ENCODE measurements around the gene PIGT. TPM values are rescaled to one million over a fixed set of nuclear protein-coding genes. Genes with fewer than 3 reads are reported as not detected.
"Not testable (repeated sequence)": the region's sequence is repeated elsewhere in the genome, so short reads cannot be mapped to it uniquely, and the experiment has no call there.

Gene PIGT
- total and polyA plus RNA-seq, 8 donors: 22.6 to 137 (median 58.8) TPM

DNA sequence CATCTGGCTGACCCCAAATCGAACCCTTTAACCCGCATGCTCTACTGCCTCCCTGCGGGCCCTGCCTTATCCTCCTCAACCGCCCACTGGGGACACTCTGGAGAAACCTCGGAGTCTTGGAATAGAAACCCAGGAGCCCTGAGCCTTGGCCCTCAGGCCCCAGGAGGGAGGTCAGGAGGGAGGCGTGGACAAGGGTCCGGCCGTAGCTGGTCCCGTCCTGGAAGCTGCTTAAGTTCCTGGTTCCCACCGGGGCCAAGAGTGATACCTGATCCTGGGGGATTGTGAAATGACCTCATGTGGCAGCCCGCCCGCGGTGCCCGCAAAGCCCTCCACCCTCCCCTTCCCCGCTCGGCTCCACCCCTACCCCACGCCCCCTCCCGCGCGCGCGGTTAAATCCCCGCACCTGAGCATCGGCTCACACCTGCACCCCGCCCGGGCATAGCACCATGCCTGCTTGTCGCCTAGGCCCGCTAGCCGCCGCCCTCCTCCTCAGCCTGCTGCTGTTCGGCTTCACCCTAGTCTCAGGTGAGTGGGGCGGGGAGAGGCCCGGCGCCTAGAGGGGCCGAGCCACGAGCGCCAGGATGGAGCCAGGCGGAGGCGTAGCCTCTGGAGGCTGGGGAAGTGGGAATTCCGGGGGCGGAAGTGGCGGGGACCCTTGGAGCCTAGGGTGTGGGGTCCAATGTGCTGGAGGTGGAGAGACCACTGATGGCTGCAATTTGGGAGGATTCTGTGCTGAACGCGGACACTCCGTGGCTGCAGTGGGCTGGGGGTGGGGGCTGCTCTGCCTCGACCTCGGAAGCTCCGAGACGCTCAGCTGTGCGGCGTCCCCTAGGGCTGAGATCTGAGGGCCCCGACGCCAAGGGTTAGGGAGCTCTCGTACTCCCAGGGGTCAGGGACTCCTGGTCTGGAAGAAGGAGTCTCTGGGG, 53.7 kb downstream of the PIGT start, which contains the start of gene WFDC2:
Gene WFDC2 (plus strand): TSS at position 418 of the 926 bp plus-strand sequence. CDS start 29 bp downstream, at position 447.
- Histone ChIP-seq H3K36me3 (no peaks in the 10 kb centered on the region), H3K27ac (peak within 1 kb of the TSS; percentile 57 to 75 (median 70)), H3K9me3 (no peaks in the 10 kb centered on the region), H3K27me3 (peaks cover 0 to 32% (median 26%) of the 10 kb centered on the region in 3 donors), H3K4me3 (peak within 1 kb of the TSS; percentile 41 to 59 (median 47)), H3K4me1 (peaks cover 12 to 37% (median 29%) of the 10 kb centered on the region in 4 donors)
- peak; percentile 42 to 71 for DNase-seq
- WGBS, 5 donors: 3 to 11% (median 7%) methylated on average over 19 to 54 of the region's 54 CpGs
- TF ChIP-seq POLR2A (IDR thresholded peaks at IDR 0.05) (no peak), POLR2AphosphoS5 (IDR thresholded peaks at IDR 0.05) (no peak), EP300 (IDR thresholded peaks at IDR 0.05) (no peak)
- TF ChIP-seq, protein P1, sequence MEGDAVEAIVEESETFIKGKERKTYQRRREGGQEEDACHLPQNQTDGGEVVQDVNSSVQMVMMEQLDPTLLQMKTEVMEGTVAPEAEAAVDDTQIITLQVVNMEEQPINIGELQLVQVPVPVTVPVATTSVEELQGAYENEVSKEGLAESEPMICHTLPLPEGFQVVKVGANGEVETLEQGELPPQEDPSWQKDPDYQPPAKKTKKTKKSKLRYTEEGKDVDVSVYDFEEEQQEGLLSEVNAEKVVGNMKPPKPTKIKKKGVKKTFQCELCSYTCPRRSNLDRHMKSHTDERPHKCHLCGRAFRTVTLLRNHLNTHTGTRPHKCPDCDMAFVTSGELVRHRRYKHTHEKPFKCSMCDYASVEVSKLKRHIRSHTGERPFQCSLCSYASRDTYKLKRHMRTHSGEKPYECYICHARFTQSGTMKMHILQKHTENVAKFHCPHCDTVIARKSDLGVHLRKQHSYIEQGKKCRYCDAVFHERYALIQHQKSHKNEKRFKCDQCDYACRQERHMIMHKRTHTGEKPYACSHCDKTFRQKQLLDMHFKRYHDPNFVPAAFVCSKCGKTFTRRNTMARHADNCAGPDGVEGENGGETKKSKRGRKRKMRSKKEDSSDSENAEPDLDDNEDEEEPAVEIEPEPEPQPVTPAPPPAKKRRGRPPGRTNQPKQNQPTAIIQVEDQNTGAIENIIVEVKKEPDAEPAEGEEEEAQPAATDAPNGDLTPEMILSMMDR (IDR thresholded peaks at IDR 0.05): no peak
- intact Hi-C loops (cut with DNase I; ENCODE audit: low total_unique reads): no loop called here

DNA sequence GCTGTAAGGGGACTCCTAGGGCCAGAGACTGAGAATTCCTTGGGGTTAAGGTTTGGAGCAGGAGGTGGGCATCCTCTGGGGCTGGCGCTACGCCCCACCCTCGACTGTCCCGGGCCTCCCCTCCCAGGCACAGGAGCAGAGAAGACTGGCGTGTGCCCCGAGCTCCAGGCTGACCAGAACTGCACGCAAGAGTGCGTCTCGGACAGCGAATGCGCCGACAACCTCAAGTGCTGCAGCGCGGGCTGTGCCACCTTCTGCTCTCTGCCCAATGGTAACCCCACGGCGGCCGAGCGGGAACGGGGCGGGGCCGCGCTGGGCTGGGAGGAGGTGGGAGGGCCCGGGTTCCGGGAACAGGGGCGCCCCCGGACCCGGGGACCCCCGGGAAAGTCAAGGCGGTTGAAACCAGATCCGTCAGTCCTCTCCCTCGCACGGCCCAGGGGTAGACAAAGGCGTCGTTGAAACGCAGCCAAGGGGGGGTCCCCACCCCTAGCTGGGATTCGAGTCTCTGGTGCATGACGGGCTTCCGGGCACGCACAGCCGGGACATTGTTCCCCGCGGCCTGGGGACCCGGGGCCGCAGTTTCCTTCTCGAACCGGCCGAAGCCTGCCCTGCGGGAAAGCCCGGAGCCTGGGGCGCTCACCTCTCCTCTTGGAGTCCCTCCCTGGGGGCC, 54.5 kb downstream of the PIGT start:
- peak; percentile 67 to 79 for DNase-seq
- intact Hi-C loops (cut with DNase I; ENCODE audit: low total_unique reads): no loop called here
- Histone ChIP-seq H3K9me3 (no peaks in the 10 kb centered on the region), H3K4me1 (peaks cover 12 to 37% (median 29%) of the 10 kb centered on the region in 4 donors), H3K36me3 (no peaks in the 10 kb centered on the region), H3K27ac (peak overlapping the region; percentile 57 to 75 (median 70)), H3K27me3 (peaks cover 0 to 32% (median 26%) of the 10 kb centered on the region in 3 donors), H3K4me3 (peak overlapping the region; percentile 41 to 59 (median 47))
- TF ChIP-seq, protein P1 (IDR thresholded peaks at IDR 0.05): no peak
- TF ChIP-seq POLR2AphosphoS5 (IDR thresholded peaks at IDR 0.05): peak in 2 of 3 donors; percentile 72 to 81
- 1 to 3% (median 1%) methylated on average over 15 to 50 of the region's 50 CpGs for WGBS, 5 donors

DNA sequence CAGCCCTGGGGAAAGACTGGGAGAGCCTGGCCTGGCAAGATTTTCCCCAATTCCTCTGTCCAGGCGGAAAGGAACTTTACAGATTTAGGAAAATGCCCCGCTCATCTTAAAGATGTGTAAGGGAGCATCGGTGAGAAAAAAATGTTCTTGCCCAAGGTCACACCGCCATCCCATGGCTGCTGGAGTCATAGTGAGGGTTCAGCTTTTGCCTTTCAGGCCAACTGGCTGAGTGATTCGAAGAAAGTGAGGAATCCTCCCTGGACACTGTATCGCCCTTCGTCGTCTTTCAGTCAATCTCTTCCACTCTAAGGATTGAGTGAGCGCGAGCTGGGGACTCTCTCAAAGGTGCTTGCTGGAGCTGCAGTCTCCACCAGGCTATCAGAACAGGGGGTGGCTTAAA, 55.0 kb downstream of the PIGT start:
- H3K27me3 ChIP-seq: peaks cover 0 to 32% (median 26%) of the 10 kb centered on the region in 3 donors
- peak overlapping the region; percentile 41 to 59 (median 47) for H3K4me3 ChIP-seq
- TF ChIP-seq POLR2AphosphoS5 (IDR thresholded peaks at IDR 0.05): no peak
- no peak for TF ChIP-seq EP300 (IDR thresholded peaks at IDR 0.05)
- TF ChIP-seq, protein P1 (IDR thresholded peaks at IDR 0.05): peak in 1 of 7 experiments; percentile 9
- no peak for TF ChIP-seq POLR2A (IDR thresholded peaks at IDR 0.05)
- H3K27ac ChIP-seq: peak overlapping the region; percentile 36 to 75 (median 70)
- peak in 1 of 2 donors; percentile 41 for DNase-seq
- intact Hi-C loops (cut with DNase I; ENCODE audit: low total_unique reads): no loop called here
- WGBS, 5 donors: 39 to 53% (median 46%) methylated on average over 10 of the region's 10 CpGs
- H3K9me3 ChIP-seq: peaks cover 0 to 1% (median 0%) of the 10 kb centered on the region in 4 donors
- peaks cover 12 to 37% (median 29%) of the 10 kb centered on the region in 4 donors for H3K4me1 ChIP-seq
- H3K36me3 ChIP-seq: no peaks in the 10 kb centered on the region

DNA sequence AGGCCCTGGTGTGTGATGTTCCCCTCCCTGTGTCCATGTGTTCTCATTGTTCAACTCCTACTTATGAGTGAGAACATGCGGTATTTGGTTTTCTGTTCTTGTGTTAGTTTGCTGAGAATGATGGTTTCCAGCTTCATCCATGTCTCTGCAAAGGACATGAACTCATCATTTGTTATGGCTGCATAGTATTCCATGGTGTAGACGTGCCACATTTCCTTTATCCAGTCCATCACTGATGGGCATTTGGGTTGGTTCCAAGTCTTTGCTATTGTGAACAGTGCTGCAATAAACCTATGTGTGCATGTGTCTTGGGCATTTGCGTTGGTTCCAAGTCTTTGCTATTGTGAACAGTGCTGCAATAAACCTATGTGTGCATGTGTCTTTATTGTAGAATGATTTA, 56.3 kb downstream of the PIGT start:
- H3K4me3 ChIP-seq; intact Hi-C loops (cut with DNase I; ENCODE audit: low total_unique reads); H3K36me3 ChIP-seq; H3K27ac ChIP-seq; DNase-seq; H3K9me3 ChIP-seq: not testable (repeated sequence)
- H3K4me1 ChIP-seq: peaks cover 12 to 37% (median 29%) of the 10 kb centered on the region in 4 donors
- peaks cover 0 to 34% (median 26%) of the 10 kb centered on the region in 3 donors for H3K27me3 ChIP-seq
- WGBS, 5 donors: 64 to 96% (median 68%) methylated on average over 3 of the region's 3 CpGs

Small RNA genes lying within 50 kb of the gene (small RNA-seq; reads per million reads assigned to genes)
- 0 to 0.31 (median 0) reads per million in 4 donors for gene MIR6812

Other genes with a start within 250 kb of the PIGT start
- 10 to 100 TPM in 1 of 5 donors, 1 to 10 TPM in 2, not detected in 2; 1.6 to 90.4 (median 2.3) TPM for gene PI3, start 241.2 kb upstream of the PIGT start, total RNA-seq
- gene PI3, start 241.2 kb upstream of the PIGT start, polyA plus RNA-seq: 100 to 1,000 TPM in 1 of 3 donors, 10 to 100 TPM in 1, 1 to 10 TPM in 1; 4.0 to 172 (median 38.3) TPM
- gene SEMG1, start 209.1 kb upstream of the PIGT start, total RNA-seq: not detected
- gene SEMG1, start 209.1 kb upstream of the PIGT start, polyA plus RNA-seq: not detected
- not detected for gene SEMG2, start 194.8 kb upstream of the PIGT start, total RNA-seq
- gene SEMG2, start 194.8 kb upstream of the PIGT start, polyA plus RNA-seq: not detected
- 100 to 1,000 TPM in 3 of 5 donors, 10 to 100 TPM in 1, 1 to 10 TPM in 1; 9.7 to 276 (median 127) TPM for gene SLPI, start 161.6 kb upstream of the PIGT start, total RNA-seq
- 100 to 1,000 TPM in 2 of 3 donors, 10 to 100 TPM in 1; 42.8 to 420 (median 150) TPM for gene SLPI, start 161.6 kb upstream of the PIGT start, polyA plus RNA-seq
- 1 to 10 TPM in 1 of 5 donors, not detected in 4; 2.2 TPM for gene RBPJL, start 109.3 kb upstream of the PIGT start, total RNA-seq
- 10 to 100 TPM in 1 of 3 donors, 1 to 10 TPM in 2; 2.7 to 10.4 (median 4.1) TPM for gene RBPJL, start 109.3 kb upstream of the PIGT start, polyA plus RNA-seq
- under 1 TPM in 1 of 5 donors, not detected in 4; 0.37 TPM for gene MATN4, start 107.8 kb upstream of the PIGT start, total RNA-seq
- under 1 TPM in 2 of 3 donors, not detected in 1; 0.25 to 0.30 TPM for gene MATN4, start 107.8 kb upstream of the PIGT start, polyA plus RNA-seq
- 100 to 1,000 TPM in 2 of 5 donors, 10 to 100 TPM in 3; 27.4 to 343 (median 81.4) TPM for gene SDC4, start 67.7 kb upstream of the PIGT start, total RNA-seq
- 10 to 100 TPM; 29.6 to 97.3 (median 78.8) TPM for gene SDC4, start 67.7 kb upstream of the PIGT start, polyA plus RNA-seq
- 100 to 1,000 TPM in 1 of 5 donors, 10 to 100 TPM in 4; 16.0 to 119 (median 25.1) TPM for gene SYS1, start 53.0 kb upstream of the PIGT start, total RNA-seq
- gene SYS1, start 53.0 kb upstream of the PIGT start, polyA plus RNA-seq: 10 to 100 TPM; 11.2 to 19.7 (median 18.8) TPM
- not detected for gene TP53TG5, start 37.8 kb upstream of the PIGT start, total RNA-seq
- gene TP53TG5, start 37.8 kb upstream of the PIGT start, polyA plus RNA-seq: under 1 TPM in 2 of 3 donors, not detected in 1; 0.12 to 0.33 TPM
- gene DBNDD2, start 7.9 kb upstream of the PIGT start, total RNA-seq: 100 to 1,000 TPM in 1 of 5 donors, 10 to 100 TPM in 4; 10.6 to 131 (median 51.3) TPM
- 10 to 100 TPM; 55.6 to 90.7 (median 77.6) TPM for gene DBNDD2, start 7.9 kb upstream of the PIGT start, polyA plus RNA-seq
- 10 to 100 TPM in 2 of 5 donors, 1 to 10 TPM in 2, not detected in 1; 2.2 to 82.8 (median 37.6) TPM for gene WFDC2, start 53.6 kb downstream of the PIGT start, total RNA-seq
- 10 to 100 TPM in 2 of 3 donors, 1 to 10 TPM in 1; 6.4 to 57.7 (median 49.0) TPM for gene WFDC2, start 53.6 kb downstream of the PIGT start, polyA plus RNA-seq
- gene SPINT3, start 99.5 kb downstream of the PIGT start, total RNA-seq: not detected
- gene SPINT3, start 99.5 kb downstream of the PIGT start, polyA plus RNA-seq: not detected
- not detected for gene WFDC6, start 123.3 kb downstream of the PIGT start, total RNA-seq
- not detected for gene WFDC6, start 123.3 kb downstream of the PIGT start, polyA plus RNA-seq
- not detected for gene EPPIN, start 131.3 kb downstream of the PIGT start, total RNA-seq
- gene EPPIN, start 131.3 kb downstream of the PIGT start, polyA plus RNA-seq: not detected
- gene WFDC8, start 163.1 kb downstream of the PIGT start, total RNA-seq: not detected
- gene WFDC8, start 163.1 kb downstream of the PIGT start, polyA plus RNA-seq: not detected
- not detected for gene WFDC10A, start 213.6 kb downstream of the PIGT start, total RNA-seq
- not detected for gene WFDC10A, start 213.6 kb downstream of the PIGT start, polyA plus RNA-seq
- gene WFDC9, start 215.1 kb downstream of the PIGT start, total RNA-seq: not detected
- not detected for gene WFDC9, start 215.1 kb downstream of the PIGT start, polyA plus RNA-seq

Data from stomach (tissue), 9 donors.